GM21423 (cell line): Measurements from ENCODE around the gene FHOD3.
A peak's percentile ranks its signal among the peaks of the same experiment; 100 is the strongest.
"Not testable (repeated sequence)": the region's sequence is repeated elsewhere in the genome, so short reads cannot be mapped to it uniquely, and the experiment has no call there.

Experiments
- ATAC-seq: cut with Tn5 transposase; IDR thresholded peaks from one replicate; pipeline ENCODE4 v1.9.1; 2021; ENCODE audit warnings: mild to moderate bottlenecking, moderate library complexity; ENCODE audit not compliant: unreplicated experiment

FHOD3 gene

DNA sequence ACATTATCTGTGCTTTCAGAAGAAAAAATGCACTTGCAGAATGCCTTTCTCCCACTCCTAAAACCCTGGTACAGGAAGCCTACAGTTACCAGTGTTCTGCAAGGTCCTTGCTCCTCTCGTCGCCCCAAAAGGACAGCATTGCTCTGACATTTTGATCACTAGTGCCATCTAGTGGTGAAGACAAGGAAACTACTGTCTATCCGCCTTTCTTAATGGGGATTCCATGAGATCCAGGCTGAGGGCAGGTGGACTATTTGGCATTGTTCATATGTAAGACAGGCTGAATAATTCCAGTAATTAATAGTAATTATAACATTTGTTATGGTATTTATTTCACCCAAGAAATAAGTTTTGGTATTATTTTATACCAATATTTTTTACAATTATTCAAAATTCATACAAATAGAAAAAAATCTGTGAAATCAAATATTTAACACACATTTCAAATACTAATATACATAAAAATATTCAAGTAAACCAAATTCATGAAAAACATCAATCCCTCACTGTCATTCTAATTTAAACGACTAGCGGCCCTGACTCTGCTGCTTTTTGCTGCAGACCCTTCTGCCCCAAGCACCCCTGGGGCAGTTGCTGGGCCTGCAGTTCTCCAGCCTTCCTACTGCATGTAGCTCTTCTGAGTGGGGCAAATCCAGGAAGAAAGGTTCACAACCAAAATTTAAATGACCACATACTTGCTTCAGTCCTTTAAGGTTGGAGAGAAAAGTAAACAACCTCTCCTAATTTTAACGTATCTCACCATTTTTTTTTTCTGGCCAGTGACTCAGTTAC is 512.3 kb downstream of the FHOD3 start:
- peak; percentile 91 for ATAC-seq

DNA sequence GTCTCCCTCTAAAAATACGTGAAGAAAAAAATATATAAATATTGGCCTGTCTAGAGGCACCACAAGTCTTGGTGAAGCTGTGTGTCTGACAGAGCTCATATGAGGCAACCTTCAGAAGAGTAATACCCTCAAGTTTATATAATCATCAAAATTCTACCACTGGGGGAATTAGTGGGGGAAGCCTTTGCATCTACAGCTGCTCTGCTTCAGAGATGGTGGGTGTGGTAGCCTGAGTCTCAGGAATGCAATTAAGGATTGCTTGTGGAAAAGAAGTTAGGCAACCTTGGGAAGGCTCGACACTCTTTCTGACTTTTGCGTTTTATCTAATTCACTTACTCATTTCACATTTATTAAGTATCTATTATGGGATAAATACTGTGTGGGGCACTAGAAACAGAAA is 513.9 kb downstream of the FHOD3 start:
- ATAC-seq: no peak

DNA sequence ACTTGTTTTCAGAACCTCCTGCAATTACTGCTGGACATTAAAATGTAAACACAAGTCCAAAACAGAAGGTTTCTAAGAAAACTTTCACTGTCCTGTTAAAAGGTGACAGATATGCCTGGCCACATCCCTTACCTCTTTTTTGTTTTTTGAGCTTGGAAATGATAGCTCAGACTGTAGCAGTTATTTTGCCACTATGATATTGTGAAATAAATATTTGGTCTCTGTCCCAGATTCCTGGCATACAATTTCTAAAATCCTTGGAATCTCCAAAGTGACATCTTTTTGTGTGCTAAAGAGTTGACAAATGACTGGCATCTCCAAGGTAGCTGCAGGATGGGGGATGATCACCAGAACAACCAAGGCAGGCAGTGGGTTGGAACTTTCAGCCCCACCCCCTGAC is 514.4 kb downstream of the FHOD3 start:
- ATAC-seq: no peak

DNA sequence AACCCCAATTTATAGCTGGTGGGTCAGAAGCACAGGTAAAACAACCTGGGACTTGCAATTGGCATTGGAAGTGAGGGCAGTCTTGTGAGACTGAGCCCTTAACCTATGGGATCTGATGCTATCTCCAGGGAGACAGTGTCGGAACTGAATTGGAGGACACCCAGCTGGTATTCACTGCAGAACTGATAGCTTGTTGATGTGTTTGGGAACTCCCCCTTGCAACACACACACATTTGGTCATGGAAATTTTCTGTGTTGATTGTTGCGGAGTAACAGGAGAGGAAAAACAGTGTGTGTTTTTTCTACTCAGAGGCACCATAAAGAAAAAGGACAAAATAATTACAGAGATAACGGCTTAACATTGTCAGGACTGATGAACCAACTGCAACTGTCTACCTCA is 515.2 kb downstream of the FHOD3 start:
- no peak for ATAC-seq

DNA sequence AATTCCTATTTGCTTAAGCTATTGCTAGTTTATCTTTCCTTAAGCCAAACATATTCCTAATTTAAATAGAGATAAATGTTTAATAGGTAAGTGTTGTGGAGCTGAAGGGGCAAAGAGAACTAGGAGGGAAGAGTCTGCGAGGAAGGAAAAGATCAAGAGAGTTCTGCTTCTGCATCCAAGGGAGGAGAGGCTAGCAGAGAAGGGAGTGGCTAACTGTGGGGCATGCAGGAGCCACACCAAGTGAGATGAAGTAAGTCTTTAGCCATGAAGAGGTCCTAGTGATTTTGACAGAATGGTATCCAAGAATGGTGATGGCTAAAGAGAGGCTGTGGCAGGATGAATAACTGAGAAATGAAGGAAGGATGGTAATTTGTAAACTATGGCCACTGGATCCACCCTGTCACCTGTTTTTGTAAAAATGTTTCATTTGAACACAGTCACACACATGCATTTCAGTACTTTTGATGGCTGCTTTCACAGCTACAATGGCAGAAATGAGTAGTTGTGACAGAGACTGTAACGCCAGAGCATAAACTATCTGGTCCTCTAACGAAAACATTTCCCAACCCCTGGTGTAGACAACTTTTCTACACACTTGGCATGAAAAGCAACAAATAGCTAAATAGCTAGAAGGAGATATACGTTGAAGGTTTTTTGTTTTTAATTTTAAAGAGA is 515.7 kb downstream of the FHOD3 start:
- no peak for ATAC-seq

DNA sequence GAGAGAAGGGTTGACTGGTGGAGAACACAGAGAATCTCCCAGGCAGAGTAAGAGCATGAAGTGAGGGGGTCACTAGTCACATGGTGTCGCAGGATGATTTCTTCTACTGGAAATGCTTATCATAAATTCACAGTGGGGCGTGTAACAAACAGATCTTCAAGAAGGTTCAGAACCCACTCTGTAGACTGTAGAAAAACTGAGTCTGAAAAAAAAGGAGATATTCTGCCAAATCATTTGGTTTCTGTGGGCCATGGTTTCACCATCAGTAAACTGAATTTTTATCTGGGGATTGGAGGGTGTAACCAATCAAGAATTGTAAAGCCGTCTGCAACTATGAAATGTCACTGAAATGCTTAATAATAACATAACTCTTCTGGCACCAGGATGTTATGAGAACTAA is 516.3 kb downstream of the FHOD3 start:
- ATAC-seq: no peak

DNA sequence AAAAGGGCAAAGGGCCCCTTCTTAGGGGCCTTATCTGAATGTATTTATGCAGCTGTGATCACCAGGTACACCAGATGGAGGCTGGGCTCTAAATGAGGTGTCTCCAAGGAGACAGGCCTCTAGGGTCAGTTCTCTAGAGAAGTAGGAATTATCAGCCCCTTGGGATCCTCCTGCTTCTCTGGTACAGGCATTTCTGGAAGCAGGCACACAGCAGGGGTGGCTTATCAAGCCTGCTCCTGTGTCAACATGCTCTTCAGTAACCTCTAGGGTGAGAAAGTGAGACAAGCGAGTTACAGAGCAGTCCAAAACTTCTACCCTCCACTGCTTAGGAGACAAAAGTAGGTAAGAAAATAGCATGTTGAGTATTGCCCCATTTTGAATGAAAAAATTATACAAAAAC is 517.5 kb downstream of the FHOD3 start:
- no peak for ATAC-seq

DNA sequence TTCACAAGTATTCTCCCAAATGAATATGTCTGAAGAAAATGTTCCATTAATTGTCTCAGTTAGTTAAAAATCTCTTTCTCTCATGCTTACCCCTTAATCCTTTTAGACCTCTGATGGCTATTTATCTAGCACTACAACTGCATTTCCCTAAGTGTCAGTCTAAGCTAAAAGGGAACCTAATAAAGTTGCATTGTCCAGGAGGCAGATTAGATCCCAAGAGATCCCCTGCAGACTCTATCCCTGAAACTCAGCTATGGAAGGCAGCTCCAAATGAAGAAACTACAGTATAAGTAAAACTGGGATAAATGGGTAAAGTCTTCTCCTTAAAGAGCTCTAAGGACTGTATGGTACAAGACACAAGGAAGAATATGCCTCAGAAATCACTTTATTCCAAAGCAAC is 518.6 kb downstream of the FHOD3 start:
- not testable (repeated sequence) for ATAC-seq

DNA sequence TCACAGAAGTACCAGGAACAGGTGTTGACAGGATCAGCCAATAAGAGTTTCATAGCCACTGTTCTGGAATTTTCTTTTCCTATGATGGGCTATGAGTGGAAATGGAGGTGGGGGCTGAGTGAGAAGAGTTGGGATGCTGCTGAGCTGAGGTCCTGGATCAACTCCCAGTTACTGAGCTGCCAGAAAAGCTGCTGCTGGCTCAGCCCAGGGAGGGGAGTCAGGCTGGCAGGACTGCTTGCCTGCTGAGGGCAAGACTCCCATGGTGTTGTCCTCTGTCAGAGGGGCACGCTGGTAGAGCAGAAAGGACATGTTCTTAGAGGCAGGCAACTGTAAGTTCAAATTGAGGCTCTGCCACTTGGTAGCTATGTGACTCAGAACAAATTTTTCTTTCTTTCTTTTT is 519.5 kb downstream of the FHOD3 start:
- no peak for ATAC-seq

DNA sequence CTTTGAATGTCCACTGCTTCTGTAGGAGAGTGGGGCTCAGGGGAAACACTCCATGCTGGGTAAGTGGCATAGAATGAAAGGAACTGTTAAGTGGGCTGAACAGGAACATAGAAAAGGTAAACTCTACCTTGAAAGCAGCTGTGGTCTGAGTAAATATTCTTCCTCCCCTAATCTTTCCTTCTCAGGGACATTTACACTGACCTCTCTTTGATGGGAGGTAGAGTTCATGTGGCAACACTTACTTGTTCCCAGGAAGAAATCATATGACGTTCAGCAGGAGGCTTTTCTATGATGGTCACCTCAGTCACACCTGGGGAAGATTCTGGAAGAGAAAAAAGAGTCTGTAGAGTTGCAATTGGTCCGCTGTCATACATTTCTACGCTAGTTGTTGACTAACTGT is 521.1 kb downstream of the FHOD3 start:
- ATAC-seq: no peak

DNA sequence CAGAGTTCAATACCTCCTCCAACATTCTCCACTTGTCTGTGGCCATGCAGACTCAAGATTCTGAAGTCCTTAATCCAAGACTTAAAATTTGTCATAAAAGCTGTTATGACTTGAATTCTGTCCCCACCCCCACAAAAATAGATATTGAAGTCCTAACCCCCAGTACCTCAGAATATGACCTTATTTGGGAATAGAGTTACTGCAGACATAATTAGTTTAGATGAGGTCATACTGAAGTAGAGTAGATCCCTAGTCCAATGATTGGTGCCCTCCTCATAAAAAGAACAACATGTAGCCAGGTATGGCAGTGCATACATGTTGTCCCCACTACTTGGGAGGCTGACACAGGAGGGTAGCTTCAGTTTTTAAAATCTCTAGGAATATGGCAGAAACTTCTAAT is 522.1 kb downstream of the FHOD3 start:
- no peak for ATAC-seq

DNA sequence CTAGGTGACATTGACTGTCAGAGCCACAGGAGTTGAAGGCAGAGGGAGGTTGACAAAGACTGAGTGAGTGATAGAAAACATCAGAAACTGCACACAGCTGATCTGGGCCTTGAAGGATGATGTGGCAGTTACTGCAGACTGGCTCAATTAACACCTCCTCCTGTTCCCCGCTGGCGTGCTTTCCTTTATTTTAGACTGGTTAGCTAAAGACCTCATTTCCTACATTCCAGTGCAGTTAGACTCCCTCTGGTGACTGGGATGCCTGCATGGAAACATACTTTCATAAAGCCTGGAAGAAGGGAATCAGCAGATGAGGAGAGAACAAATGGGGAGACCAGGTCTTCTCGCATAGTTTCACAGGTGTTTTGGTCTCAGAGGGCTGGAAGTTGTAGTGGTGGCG is 524.2 kb downstream of the FHOD3 start:
- ATAC-seq: no peak

DNA sequence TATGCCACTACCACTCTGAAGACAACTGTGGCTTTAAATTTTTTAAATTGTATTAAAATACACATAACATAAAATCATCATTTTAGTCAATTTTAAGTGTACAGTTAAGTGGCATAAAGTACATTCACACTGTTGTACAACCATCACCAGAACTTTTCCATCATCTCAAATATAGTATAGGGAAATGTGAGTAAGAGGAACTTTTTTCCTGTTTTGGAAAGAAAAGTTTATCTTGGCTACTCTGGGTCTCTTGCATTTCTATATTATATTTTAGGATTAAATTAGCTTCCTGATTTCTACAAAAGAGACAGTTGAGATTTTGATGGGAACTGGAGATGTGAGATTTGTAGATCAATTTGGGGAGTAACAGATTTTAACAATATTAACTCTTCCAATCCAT is 528.0 kb downstream of the FHOD3 start:
- ATAC-seq: no peak

DNA sequence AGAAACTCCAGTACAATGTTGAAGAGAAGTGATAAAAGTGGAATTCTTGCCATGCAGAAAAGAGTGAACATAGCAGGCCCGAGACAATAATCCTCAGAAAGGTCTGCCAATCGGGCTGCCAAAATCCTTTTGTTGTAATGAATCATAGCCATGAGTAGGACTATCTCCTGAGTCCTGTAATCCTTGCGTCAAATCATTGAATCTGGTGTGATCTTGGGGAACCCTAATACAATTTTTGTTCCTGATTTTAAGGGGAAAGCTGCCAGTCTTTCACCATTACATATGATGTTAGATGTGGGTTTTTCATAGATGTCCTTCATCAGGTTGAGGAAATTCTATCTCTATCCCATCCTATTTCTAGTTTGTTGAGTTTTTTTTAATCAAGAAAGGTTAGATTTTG is 529.0 kb downstream of the FHOD3 start:
- no peak for ATAC-seq

DNA sequence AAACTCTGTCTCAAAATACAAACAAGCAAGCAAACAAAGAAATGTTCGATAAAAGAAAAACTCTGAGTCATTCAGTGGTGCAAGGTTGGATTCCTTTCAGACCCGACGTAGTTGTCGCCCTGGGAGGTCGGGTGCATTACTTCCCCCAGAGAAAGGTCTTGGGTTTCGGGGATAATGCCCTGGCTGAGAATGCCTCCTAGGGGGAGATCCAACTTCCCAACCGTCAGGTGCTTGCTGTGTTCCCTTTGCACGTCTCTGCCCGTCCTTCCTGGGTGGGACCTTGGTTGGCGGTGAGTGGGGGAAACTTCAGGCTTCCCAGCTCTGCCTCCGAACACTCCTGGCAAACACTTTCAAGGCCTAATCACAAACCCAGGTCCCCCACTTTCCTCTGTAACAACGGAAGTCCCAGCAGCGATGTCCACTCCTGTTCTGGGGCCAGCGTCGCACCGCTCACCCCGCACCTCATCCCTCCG is 530.7 kb downstream of the FHOD3 start:
- ATAC-seq: no peak

DNA sequence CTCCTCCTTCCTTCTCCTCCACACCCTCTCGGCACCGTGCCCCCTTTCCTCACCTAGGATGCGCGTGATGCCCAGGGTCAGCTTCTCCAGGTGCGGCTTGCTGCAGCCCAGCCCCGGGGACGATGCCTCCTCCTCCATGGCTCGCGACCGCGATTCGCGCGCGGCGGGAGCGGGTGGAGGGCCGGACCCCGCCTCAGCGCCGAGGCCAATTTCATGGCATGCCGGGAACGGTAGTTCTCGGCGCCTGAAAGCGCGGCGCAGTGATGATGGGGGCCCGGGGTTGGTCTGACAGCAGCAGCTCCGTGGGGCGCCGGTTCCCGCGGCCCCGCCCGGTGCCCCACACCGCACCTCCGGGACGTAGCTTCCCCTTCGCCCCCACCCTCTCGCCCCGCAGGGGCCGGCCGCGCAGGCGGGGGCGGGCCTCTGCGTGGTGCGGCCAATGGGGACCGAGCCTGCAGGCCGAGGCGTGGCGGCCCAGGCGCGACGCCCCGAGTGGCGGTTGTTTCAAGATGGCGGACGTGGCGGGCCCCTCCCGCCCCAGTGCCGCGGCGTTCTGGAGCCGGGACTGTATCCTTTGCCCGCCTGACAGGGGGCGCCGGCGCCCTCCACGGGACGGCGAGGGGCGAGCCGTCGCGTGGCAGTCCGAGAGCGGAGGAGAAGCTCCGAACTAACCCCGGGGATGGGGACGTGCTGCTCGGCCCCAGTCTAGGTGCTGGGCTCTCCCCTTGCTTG is 531.3 kb downstream of the FHOD3 start, which contains the start of the genes KIAA1328 and TPGS2:
Gene KIAA1328 (plus strand): TSS at position 498 of the 732 bp plus-strand sequence. CDS start 12 bp downstream, at position 510.
Gene TPGS2 (minus strand): TSS at position 373 of the 732 bp plus-strand sequence. CDS start 235 bp downstream, at position 138.
- peak; percentile 92 for ATAC-seq
